Stimulated activated CD8-positive, alpha-beta memory T cell treated with anti-CD3 and anti-CD28 coated beads, Interleukin-12 subunit alpha, Interleukin-12 subunit beta, amount 100 ng/mL, for 24 hours (primary cell): ENCODE data around the gene CYRIA.

Experiments
- DNase-seq: peaks from one replicate; pipeline ENCODE4 v3.0.0-alpha.2; 2020; ENCODE audit errors: extremely low read depth

The CYRIA gene

DNA sequence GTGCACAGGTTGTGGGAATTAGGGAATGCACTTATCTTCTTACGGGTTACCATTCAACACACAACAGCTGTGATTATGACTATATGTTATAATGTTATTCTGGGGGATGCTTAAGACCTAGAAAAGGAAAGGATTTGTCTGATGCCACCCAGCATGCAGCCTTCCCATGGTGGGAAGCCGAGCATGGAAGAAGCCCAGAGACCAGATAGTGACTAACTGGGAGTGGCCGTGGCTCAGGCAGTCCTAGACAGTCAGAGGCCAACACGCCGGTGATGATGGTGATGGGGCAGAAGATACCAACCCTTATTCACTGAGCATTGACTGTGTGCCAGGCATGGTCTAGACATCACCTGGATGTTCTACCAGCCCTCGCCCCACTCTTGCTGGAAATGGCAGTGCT lies 35.9 kb downstream of the CYRIA start:
- no peak for DNase-seq

DNA sequence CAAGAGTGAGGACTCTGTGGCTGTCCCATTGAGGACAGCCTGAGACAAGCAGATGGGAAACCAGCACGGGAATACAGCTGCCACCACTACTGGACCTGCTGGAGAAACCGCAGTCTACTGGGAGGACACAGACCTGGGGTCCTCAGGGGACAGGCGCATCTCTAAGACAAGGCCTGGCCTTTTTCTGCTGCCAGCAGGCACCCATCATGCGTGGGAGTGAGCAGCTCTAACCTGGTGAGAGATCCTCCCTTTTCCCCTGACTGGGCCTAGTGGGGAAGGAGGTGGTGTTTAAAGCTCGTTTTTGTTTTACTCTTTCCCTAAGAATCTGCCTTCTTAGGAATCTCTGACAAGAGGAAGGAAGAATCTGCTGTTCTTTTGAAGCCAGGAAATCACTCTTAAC lies 36.6 kb downstream of the CYRIA start:
- DNase-seq = no peak

DNA sequence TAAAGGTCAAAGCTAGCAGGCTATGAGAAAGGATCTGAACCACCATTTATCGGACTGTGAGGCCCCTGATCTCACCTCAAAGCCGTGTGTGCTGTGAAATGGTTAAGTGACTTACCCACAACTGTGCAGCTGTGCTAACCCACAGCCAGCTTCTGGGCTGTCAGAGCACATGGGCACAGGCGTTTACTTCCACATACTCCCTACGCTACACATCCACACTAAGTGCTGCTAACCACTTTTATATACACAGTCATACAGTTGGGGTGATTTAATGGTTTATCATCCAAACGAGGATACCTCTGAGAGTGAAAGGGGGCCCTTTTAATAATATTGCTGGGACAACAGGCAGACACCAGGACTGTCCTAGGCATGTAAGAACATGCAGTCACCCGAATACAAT lies 37.3 kb downstream of the CYRIA start:
- no peak for DNase-seq

DNA sequence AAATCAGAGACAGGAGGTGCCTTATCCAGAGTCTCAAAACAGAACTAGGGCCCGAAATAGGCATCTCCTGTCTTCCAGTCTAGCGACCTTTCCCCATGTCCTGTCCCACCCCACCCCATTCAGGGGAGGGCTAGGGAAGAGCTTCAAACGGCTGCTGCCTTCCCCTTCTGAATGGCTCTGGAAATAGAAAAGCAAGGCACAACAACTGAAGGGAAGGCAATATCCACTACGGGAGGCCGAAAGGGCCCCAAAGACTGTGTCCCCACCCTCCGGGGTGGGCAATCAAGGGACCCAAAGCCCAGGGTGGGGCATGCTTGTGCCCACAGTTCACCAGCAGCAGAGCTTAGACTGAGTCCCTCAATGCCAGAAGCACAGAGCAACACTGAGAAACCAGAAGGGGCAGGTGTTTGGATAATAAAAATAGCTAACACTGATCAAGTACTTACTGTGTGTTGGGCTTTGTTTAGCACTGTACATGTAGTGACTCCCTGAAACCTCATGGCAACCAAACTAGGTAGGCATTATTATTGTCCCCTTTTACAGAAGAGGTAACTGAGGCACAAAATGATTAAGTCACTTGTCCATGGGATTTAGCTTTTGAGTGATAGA lies 38.5 kb downstream of the CYRIA start:
- DNase-seq = no peak

DNA sequence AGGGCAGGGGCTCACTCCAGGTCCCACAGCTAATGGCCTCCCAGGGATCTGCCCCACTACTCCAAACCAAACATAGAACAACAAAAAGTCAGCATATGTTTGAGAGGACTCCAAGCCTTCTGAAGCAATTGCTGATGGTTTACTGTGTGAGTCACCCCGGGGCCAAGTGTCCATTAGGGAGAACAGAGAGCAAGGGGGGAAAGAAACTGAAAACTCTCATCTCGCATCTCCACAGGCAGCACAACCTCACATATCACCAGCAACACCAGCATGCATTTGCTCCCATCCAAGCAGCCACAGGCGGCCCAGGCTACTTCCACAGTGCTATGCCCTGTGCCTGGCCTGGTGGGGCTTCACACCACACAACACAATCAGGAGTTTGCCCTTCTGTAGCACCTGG lies 39.1 kb downstream of the CYRIA start:
- DNase-seq = no peak

DNA sequence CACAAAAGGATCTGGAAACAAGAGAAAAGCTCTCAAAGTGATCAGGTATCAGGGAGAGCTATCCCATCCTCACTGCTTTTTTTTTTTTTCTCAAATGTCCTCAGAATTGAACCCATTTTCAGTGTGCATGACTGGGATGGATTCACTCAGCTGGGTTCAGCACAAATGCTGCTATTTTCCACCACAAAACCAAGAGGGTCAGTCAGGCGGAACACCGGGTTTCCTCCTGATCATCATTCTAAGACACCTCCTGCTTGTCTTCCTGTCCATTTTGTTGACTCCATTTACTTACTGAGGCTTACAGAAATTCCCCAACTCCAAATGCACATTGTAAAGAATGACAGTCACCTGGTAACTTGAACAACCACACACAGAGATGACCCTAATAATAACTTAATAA lies 39.9 kb downstream of the CYRIA start:
- DNase-seq = no peak

DNA sequence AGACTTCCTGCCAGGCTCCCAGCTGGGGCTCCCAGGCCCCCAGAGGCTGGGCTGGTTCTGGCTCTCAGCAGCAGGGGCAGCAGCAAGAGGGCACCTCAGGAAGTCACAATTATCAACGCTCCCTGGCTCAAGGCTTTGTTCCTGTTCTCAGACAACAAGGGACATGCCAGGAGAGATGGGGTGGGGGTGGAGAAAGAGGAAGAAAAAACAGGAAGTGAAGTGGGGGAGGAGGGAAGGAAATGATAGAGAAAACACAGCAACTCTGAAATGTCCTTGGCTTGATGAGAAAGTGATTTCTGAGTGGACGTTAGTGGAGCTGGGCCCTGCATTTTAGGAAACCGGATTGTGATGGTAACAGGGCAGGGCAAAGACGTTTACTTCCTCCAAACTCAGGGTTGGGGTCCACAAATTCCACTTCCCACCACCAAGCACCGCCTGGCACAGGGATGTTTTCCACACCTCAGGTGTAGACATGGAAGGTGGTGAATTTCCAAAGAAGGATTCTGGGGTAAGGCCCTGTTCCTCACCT lies 40.4 kb downstream of the CYRIA start:
- no peak for DNase-seq

DNA sequence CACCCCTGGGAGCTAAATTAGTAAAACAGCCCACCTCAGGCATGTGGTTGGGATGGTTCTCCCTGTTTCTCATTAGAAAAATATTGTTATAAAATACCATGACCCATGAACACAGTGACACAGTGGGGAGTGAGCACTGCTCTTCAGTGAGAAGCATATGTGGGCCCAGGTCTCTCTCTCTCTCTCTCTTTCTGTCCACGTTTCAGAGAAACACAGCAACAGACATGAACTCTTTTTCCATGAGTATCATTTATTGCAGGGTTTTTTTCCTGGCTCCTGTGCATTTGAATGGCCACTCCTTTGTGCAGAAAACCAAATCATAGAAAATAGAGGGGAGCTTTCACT lies 41.2 kb downstream of the CYRIA start:
- DNase-seq = no peak

DNA sequence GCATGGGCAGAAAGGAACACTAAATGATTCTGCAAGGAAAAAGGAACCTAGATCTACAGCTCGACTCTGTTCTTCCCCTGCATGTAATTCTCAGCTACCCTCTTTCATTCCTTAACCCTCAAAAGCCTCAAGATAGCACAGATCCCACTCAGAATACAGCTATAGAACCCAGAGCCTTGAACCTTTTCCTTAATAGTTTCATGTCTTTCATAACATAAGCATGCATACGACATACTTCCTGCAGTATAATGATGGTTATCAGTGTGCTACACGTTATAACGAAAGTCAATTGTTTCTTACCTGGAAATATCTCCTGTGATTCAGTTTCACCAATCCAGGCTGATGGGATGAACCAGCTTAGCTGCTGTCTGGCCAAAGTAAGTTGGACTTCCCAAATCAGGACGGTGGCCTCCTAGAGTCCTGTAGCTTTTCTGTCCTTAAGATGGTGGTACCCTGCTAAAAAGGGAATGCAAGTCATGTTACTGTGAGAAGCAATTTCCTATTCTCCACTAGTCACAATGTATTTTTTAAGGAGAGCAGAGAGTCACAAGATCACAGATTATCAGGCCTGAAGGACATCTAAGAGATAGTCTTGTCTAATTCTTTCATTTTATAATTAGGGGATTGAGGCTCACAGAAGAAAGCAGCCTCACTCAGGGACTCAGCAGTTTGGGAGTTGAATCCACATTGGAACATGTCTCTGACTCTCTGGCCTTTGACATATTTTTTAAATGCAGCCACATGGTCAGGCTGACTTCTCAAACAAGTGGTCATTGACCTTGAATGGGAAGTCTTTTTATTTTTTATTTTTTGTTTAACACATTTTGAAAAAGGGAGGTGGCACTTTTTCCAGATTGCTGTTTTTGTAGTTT lies 41.8 kb downstream of the CYRIA start:
- DNase-seq = no peak

DNA sequence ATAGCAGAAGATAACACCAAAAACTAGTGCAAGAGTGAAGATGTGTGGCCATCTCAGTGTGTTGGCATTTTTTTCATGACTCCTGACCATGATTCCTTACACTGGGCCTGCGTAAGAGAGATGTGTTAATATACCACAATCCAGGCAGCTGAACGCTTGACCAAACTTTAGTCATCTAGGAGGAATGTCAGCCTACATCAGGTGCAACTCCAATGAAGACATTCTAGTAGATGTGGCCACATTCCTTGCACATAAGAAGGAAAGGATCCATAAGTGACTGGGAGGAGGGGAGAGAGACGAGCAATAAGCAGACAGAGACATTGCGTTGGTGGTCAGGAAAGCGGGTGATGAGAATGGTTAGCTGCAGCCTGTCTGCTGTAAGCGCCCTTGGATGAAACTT lies 42.6 kb downstream of the CYRIA start:
- no peak for DNase-seq

DNA sequence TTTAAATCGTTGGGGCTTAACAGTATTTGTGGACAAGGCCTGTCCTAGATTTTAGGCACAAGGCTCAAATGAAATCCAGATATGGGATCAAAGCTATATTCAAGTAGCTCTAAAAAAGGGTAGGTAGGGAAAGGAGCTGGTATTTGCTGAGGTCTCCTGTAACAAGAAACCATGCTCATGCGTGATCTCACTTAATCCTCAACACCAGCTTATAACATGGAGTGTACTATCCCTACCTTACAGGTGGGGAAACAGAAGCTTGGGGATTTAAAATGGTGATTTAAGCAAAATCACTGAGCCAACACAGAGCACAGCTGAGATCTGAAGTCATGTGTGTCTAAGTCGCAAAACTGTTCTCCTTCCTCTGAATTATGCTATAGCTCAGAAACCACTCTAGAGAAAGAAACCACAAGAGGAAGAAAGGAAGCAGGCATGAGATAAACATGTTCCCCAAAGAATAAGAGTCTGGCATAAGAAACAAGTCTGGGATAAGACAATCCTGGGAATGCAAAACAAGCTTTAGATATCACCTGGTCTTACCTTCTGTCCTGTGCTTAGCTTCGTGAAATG lies 43.1 kb downstream of the CYRIA start:
- DNase-seq = no peak

DNA sequence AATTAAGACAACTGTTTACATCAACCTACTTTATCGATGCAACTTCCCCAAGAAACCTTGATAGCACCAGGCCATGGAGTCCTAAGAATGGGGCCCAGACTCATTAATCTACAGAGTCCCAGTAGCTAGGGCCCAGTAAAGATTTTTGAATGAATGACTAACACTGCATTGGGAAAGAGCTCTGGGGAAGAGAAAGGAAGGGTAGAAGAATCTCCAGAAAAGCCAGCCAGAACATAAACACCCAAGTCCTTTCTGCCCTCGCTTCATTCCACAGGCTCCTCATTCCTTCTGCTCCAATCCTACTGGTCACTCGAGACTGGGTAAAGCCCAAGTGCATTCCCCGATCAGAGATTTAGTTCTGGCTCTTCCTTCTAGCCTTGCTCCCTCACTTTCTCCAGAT lies 44.3 kb downstream of the CYRIA start:
- DNase-seq = no peak

DNA sequence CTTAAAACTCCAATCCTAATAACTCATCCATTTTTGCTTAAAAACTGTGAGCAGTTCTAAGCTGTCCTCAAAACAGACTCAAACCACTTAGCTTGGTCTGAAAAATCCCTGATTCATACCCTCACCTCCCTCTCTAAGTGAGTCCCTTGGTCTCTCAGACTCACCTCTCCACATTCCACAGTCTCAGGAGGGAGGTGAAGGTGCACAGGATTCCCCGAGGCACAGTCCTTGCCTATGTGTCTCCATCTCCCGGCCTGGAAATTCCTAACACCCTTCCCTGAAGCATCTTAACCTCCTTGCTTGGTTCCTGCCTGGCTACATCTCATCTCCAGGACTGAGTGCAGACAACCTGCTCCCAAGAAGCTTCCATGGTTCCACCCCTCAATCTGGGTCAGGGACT lies 45.0 kb downstream of the CYRIA start:
- no peak for DNase-seq

DNA sequence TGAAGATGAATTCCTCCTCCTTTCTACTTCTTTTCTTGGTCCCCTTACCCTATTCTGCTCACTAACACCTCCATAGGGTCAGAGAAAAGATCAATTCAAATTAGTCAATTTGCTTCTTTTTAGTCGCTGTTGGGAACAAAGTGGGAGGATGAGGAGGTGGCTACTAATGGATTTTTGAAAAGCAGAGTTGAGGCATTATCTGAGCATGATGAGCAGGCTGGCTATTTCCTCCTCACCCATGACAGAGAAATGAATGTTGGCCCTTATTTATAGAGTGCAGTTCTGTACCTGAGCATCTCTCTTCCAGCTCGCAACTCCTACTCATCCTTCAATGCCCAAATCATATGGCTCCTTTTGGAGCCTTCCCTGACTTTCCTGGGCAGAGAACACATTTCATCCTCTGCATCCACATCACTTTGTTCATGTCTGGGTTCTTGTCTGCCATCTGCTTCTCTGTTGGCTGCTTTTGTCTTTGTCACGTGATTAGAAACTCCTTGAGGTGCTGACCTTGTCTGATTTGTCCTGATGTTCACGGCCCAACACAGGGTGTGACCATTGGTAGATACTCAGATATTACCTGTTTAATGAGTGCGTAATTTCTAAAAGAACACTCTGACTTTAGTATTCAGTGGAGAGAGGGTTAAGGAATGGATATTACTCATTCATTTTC lies 45.9 kb downstream of the CYRIA start:
- DNase-seq = no peak

DNA sequence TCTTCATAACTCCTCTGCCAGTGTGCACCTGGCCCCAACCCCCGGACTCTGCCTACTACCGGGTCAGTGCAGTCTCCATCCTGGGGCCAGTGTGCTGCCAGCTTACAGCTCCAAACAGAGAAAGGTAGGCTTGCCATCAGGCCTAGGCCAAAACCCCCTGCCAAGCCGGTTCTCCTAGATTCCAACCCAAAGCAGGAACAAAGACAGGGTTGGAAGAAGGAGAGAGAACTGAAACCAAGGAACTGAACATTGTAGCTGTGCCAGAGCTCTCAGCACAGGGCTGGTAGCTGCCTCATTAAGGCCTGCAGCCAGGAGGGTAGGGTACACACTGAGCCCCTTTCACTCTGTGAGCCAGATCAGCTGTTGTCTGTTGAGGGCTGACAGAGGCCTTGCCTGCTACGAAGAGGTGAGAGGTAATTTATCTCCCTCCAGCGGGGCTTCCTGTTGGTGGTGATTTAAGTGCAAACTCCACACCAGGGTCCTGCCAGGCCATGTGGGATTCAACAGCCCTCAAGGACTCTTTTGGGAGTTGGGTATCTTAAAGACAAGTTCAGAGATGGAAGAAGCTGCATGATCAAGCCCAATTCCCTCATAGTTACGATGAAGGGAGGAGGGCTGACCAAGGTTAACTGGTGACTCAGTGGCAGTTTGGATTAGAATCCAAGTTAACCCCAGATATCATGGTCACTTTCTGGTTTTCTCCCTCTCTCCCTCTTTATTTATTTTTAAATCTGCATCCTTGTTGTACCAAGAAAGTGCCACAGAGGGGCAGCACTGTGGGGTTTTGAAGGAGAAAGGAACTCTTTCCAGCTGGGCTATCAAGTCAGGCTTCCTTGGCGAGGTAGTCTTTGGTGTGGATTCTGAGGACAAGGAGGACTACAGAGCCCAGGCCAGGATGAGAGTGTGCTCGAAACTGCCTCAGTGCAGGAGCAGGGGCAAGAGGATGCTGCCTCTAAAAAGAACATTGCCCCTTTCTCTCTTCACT lies 48.1 kb downstream of the CYRIA start:
- no peak for DNase-seq
